ENCODE data around the gene PLCB3.
"Not testable (repeated sequence)": the region's sequence is repeated elsewhere in the genome, so short reads cannot be mapped to it uniquely, and the experiment has no call there.

GRCh38 chr11:64315667-64316526, 64.6 kb downstream of the PLCB3 start:
- not testable (repeated sequence) for TF ChIP-seq CTCF (IDR thresholded peaks at IDR 0.05; ENCODE audit: low read length); EZH2 (IDR thresholded peaks at IDR 0.05; ENCODE audit: borderline replicate concordance, low read length)

All from OCI-LY1 (cell line).